ENCODE results near the gene ODR4.

DNA sequence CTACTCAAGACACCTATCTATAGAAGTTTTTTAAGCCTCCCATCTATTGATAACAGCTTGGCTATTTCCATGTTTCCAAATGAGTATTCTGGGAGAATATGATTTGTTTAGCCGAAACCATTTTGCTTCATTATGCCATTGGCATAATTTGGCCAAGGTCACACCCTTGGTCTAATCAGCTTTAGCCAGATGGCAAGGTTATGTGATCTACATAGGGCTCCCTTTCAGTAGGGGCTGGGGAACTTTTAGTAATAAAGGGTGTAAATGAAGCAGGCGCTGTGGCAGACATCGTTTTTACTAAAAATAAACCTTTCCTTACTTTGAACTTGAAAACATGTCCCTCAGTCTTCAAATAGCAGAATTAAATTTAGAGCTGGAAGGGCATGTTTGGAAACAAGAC lies 88.3 kb downstream of the ODR4 start:
- TF ChIP-seq, protein P1, sequence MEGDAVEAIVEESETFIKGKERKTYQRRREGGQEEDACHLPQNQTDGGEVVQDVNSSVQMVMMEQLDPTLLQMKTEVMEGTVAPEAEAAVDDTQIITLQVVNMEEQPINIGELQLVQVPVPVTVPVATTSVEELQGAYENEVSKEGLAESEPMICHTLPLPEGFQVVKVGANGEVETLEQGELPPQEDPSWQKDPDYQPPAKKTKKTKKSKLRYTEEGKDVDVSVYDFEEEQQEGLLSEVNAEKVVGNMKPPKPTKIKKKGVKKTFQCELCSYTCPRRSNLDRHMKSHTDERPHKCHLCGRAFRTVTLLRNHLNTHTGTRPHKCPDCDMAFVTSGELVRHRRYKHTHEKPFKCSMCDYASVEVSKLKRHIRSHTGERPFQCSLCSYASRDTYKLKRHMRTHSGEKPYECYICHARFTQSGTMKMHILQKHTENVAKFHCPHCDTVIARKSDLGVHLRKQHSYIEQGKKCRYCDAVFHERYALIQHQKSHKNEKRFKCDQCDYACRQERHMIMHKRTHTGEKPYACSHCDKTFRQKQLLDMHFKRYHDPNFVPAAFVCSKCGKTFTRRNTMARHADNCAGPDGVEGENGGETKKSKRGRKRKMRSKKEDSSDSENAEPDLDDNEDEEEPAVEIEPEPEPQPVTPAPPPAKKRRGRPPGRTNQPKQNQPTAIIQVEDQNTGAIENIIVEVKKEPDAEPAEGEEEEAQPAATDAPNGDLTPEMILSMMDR (IDR thresholded peaks at IDR 0.05) = no peak
- no peak for TF ChIP-seq POLR2A (IDR thresholded peaks at IDR 0.05)
